ENCODE data around the gene DHRS7.
A peak's percentile ranks its signal among the peaks of the same experiment; 100 is the strongest.

Gene DHRS7

GRCh38 chr14:60164404-60164711 is 840 bp downstream of the DHRS7 start:
- Histone ChIP-seq H3K18ac (ENCODE audit: low read length) (no peak overlapping the region), H3K27me3 (ENCODE audit: insufficient read depth, low read length, poor library complexity) (no peaks in the 10 kb centered on the region), H3K4me2 (ENCODE audit: low read length) (peak overlapping the region; percentile 15), H3K79me1 (ENCODE audit: low read length) (no peaks in the 10 kb centered on the region), H3K4ac (ENCODE audit: low read depth, low read length) (no peak overlapping the region), H3K23ac (ENCODE audit: low read length) (no peak overlapping the region), H2AK5ac (ENCODE audit: low read length) (no peak overlapping the region), H2BK15ac (replicated peaks; ENCODE audit: low read depth) (no peak overlapping the region), H4K5ac (ENCODE audit: low read length) (no peak overlapping the region), H4K8ac (ENCODE audit: low read depth, low read length) (no peak overlapping the region), H3K9ac (ENCODE audit: low read length) (peak overlapping the region; percentile 84), H3K4me3 (ENCODE audit: low read length) (peak overlapping the region; percentile 79), H3K27ac (ENCODE audit: low read depth, low read length) (no peak overlapping the region), H3K36me3 (ENCODE audit: control insufficient read depth, insufficient read depth, low read length) (no peaks in the 10 kb centered on the region), H2BK120ac (ENCODE audit: low read depth, low read length) (no peak overlapping the region), H3K56ac (ENCODE audit: low read length) (no peak overlapping the region), H3K4me1 (ENCODE audit: control insufficient read depth, low read depth, low read length) (no peaks in the 10 kb centered on the region), H2BK5ac (ENCODE audit: low read length) (no peak overlapping the region), H3K79me2 (ENCODE audit: control insufficient read depth, insufficient read depth, low read length) (no peaks in the 10 kb centered on the region)
- no CpG with 5 or more reads among the region's 5 CpGs for WGBS (ENCODE audit: extremely low coverage, insufficient coverage, low lambda C conversion rate)
- no peak for DNase-seq

DNA sequence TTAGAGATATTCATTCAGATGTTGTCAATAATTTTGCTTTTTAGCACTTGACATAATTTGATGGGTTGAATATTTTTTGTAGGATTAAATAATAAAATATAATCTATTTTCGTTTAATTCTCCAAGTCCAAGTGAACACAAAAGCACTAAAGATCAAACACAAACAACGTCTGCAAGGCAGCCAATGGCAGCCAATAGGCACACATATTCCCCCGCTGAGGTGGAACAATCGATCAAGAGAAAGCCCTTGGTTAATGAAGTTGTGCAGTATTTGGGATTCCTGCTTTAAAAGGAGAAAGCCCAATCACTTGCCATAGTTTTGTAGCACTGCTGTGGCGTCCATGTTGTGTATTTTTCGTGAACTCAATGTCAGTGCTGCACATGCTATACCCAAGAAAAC is 1.5 kb downstream of the DHRS7 start:
- Histone ChIP-seq H4K8ac (ENCODE audit: low read depth, low read length) (no peak overlapping the region), H2BK15ac (replicated peaks; ENCODE audit: low read depth) (no peak overlapping the region), H3K27ac (ENCODE audit: low read depth, low read length) (no peak overlapping the region), H3K36me3 (ENCODE audit: control insufficient read depth, insufficient read depth, low read length) (no peaks in the 10 kb centered on the region), H3K79me1 (ENCODE audit: low read length) (peaks cover 1% of the 10 kb centered on the region), H3K56ac (ENCODE audit: low read length) (no peak overlapping the region), H2BK5ac (ENCODE audit: low read length) (no peak overlapping the region), H3K23ac (ENCODE audit: low read length) (no peak overlapping the region), H3K4me1 (ENCODE audit: control insufficient read depth, low read depth, low read length) (no peaks in the 10 kb centered on the region), H2AK5ac (ENCODE audit: low read length) (no peak overlapping the region), H3K18ac (ENCODE audit: low read length) (no peak overlapping the region), H3K9ac (ENCODE audit: low read length) (no peak overlapping the region), H3K27me3 (ENCODE audit: insufficient read depth, low read length, poor library complexity) (no peaks in the 10 kb centered on the region), H2BK120ac (ENCODE audit: low read depth, low read length) (no peak overlapping the region), H3K4me3 (ENCODE audit: low read length) (no peak overlapping the region), H3K4ac (ENCODE audit: low read depth, low read length) (no peak overlapping the region), H3K79me2 (ENCODE audit: control insufficient read depth, insufficient read depth, low read length) (no peaks in the 10 kb centered on the region), H3K4me2 (ENCODE audit: low read length) (no peak overlapping the region), H4K5ac (ENCODE audit: low read length) (no peak overlapping the region)
- no CpG with 5 or more reads among the region's 6 CpGs for WGBS (ENCODE audit: extremely low coverage, insufficient coverage, low lambda C conversion rate)
- DNase-seq = no peak

DNA sequence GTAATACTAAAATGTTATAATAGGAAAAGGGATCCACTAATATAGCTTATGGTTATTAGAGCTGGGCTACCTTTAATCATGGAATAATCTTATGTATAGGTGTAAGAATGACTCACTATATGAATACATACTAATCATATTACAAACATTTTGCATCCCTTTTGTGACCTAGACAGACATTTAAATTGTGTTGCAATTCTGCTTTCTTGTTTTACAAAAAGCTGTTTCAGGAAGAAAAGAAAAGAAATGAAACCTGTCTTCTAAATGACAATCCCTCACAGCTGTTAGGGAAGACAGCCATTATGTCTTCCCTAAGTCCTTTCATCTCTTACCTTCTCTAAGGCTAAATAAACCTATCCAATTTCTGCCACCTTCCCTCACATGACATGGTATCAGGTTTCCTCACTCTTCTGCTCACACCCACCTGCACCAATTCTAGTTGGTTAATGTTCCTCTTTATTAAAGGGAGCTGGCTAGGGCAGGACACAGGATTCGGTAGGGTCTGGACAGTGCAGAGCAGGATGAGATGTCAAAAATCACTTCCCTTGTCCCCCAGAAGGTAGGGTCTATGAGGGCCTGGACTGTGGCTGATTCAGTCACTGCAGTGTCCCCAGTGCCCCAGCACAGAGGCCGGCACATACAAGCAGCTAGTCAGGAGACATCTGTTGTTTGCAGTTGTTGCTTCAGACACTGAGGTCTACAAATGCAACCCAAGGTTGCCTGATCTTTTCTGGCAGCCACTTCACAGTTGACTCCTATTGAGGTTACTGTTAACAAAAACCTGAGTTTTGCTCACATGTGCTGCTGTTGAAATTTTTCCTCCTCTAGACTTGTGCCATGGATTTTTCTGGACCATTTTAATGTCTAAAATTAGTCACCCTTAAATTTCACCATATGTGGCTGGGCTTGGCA is 3.7 kb downstream of the DHRS7 start:
- H4K8ac ChIP-seq (ENCODE audit: low read depth, low read length) = no peak overlapping the region

DNA sequence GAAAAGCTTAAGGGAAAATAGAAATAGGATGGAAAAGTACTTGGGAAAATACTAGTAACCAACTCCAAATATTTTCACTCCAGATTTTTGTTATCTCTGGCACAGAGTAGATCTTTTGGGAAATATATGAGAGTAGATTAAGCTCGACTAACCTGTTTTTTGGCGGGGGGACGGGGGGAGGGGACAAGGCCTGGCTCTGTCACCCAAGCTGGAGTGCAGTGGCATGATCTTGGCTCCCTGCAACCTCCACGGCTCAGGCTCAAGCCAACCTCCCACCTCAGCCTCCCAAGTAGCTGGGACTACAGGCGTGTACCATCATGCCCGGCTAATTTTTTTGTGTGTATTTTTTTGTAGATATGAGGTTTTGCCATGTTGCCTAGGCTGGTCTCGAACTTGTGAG is 4.8 kb downstream of the DHRS7 start:
- H3K4me1 ChIP-seq (ENCODE audit: control insufficient read depth, low read depth, low read length) = no peaks in the 10 kb centered on the region
- no peak for DNase-seq
- no peak overlapping the region for H3K4me2 ChIP-seq (ENCODE audit: low read length)
- no peak overlapping the region for H3K9ac ChIP-seq (ENCODE audit: low read length)
- no CpG with 5 or more reads among the region's 7 CpGs for WGBS (ENCODE audit: extremely low coverage, insufficient coverage, low lambda C conversion rate)
- no peak overlapping the region for H3K4ac ChIP-seq (ENCODE audit: low read depth, low read length)
- H2AK5ac ChIP-seq (ENCODE audit: low read length) = no peak overlapping the region
- no peak overlapping the region for H4K8ac ChIP-seq (ENCODE audit: low read depth, low read length)
- H3K4me3 ChIP-seq (ENCODE audit: low read length) = no peak overlapping the region
- H2BK15ac ChIP-seq (replicated peaks; ENCODE audit: low read depth) = no peak overlapping the region
- no peaks in the 10 kb centered on the region for H3K27me3 ChIP-seq (ENCODE audit: insufficient read depth, low read length, poor library complexity)
- no peak overlapping the region for H3K56ac ChIP-seq (ENCODE audit: low read length)
- H3K79me2 ChIP-seq (ENCODE audit: control insufficient read depth, insufficient read depth, low read length) = no peaks in the 10 kb centered on the region
- no peak overlapping the region for H4K5ac ChIP-seq (ENCODE audit: low read length)
- no peak overlapping the region for H3K23ac ChIP-seq (ENCODE audit: low read length)
- H3K79me1 ChIP-seq (ENCODE audit: low read length) = peaks cover 1% of the 10 kb centered on the region
- H3K18ac ChIP-seq (ENCODE audit: low read length) = no peak overlapping the region
- no peaks in the 10 kb centered on the region for H3K36me3 ChIP-seq (ENCODE audit: control insufficient read depth, insufficient read depth, low read length)
- no peak overlapping the region for H2BK120ac ChIP-seq (ENCODE audit: low read depth, low read length)
- H2BK5ac ChIP-seq (ENCODE audit: low read length) = no peak overlapping the region
- H3K27ac ChIP-seq (ENCODE audit: low read depth, low read length) = no peak overlapping the region

More for the DNA sequence above, 3.7 kb downstream of the DHRS7 start:
- H3K4me2 ChIP-seq (ENCODE audit: low read length) = no peak overlapping the region
- no peak overlapping the region for H4K5ac ChIP-seq (ENCODE audit: low read length)
- H2BK5ac ChIP-seq (ENCODE audit: low read length) = no peak overlapping the region
- H3K4me1 ChIP-seq (ENCODE audit: control insufficient read depth, low read depth, low read length) = no peaks in the 10 kb centered on the region
- no peak overlapping the region for H2AK5ac ChIP-seq (ENCODE audit: low read length)
- H3K27me3 ChIP-seq (ENCODE audit: insufficient read depth, low read length, poor library complexity) = no peaks in the 10 kb centered on the region
- no peak overlapping the region for H2BK15ac ChIP-seq (replicated peaks; ENCODE audit: low read depth)
- H2BK120ac ChIP-seq (ENCODE audit: low read depth, low read length) = no peak overlapping the region
- no peaks in the 10 kb centered on the region for H3K36me3 ChIP-seq (ENCODE audit: control insufficient read depth, insufficient read depth, low read length)
- WGBS (ENCODE audit: extremely low coverage, insufficient coverage, low lambda C conversion rate) = no CpG with 5 or more reads among the region's 2 CpGs
- no peak overlapping the region for H3K9ac ChIP-seq (ENCODE audit: low read length)
- no peak overlapping the region for H3K4ac ChIP-seq (ENCODE audit: low read depth, low read length)
- no peak overlapping the region for H3K18ac ChIP-seq (ENCODE audit: low read length)
- H3K4me3 ChIP-seq (ENCODE audit: low read length) = no peak overlapping the region
- no peak for DNase-seq
- H3K23ac ChIP-seq (ENCODE audit: low read length) = no peak overlapping the region
- no peak overlapping the region for H3K27ac ChIP-seq (ENCODE audit: low read depth, low read length)
- H3K79me2 ChIP-seq (ENCODE audit: control insufficient read depth, insufficient read depth, low read length) = no peaks in the 10 kb centered on the region
- no peak overlapping the region for H3K56ac ChIP-seq (ENCODE audit: low read length)
- H3K79me1 ChIP-seq (ENCODE audit: low read length) = peaks cover 1% of the 10 kb centered on the region

DNA sequence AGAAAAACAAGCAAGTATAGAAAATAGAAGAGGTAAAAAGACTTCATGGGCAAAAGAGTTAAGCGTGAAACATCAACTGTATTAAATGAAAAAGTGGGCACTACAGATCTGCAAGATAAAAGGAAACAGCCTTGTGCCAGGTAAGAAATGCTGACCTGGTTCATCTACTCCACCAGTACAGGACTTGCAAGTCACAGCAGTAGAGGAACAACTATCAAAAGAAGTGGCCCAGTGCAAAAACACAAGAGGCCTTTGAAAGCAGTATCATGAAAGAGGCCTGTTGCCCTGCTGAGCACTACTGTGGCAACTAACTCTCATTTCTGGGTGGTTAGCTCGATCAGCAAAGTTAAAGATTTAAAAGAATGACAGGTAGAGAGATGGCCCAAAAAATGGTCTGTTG is 10.5 kb downstream of the DHRS7 start:
- no peaks in the 10 kb centered on the region for H3K4me1 ChIP-seq (ENCODE audit: control insufficient read depth, low read depth, low read length)
- no peak overlapping the region for H2BK5ac ChIP-seq (ENCODE audit: low read length)
- no peak overlapping the region for H3K27ac ChIP-seq (ENCODE audit: low read depth, low read length)
- no peak overlapping the region for H3K4me2 ChIP-seq (ENCODE audit: low read length)
- no peak overlapping the region for H2AK5ac ChIP-seq (ENCODE audit: low read length)
- WGBS (ENCODE audit: extremely low coverage, insufficient coverage, low lambda C conversion rate) = no CpG with 5 or more reads among the region's 2 CpGs
- no peak overlapping the region for H3K56ac ChIP-seq (ENCODE audit: low read length)
- DNase-seq = no peak
- no peaks in the 10 kb centered on the region for H3K36me3 ChIP-seq (ENCODE audit: control insufficient read depth, insufficient read depth, low read length)
- H3K9ac ChIP-seq (ENCODE audit: low read length) = no peak overlapping the region
- no peak overlapping the region for H4K5ac ChIP-seq (ENCODE audit: low read length)
- H3K79me2 ChIP-seq (ENCODE audit: control insufficient read depth, insufficient read depth, low read length) = no peaks in the 10 kb centered on the region
- H2BK15ac ChIP-seq (replicated peaks; ENCODE audit: low read depth) = no peak overlapping the region
- no peaks in the 10 kb centered on the region for H3K27me3 ChIP-seq (ENCODE audit: insufficient read depth, low read length, poor library complexity)
- peaks cover 1% of the 10 kb centered on the region for H3K79me1 ChIP-seq (ENCODE audit: low read length)
- H3K4me3 ChIP-seq (ENCODE audit: low read length) = no peak overlapping the region
- no peak overlapping the region for H2BK120ac ChIP-seq (ENCODE audit: low read depth, low read length)
- no peak overlapping the region for H4K8ac ChIP-seq (ENCODE audit: low read depth, low read length)
- no peak overlapping the region for H3K4ac ChIP-seq (ENCODE audit: low read depth, low read length)
- no peak overlapping the region for H3K23ac ChIP-seq (ENCODE audit: low read length)
- no peak overlapping the region for H3K18ac ChIP-seq (ENCODE audit: low read length)

GRCh38 chr14:60153991-60154390 is 11.2 kb downstream of the DHRS7 start:
- Histone ChIP-seq H3K18ac (ENCODE audit: low read length) (no peak overlapping the region), H4K5ac (ENCODE audit: low read length) (no peak overlapping the region), H2BK120ac (ENCODE audit: low read depth, low read length) (no peak overlapping the region), H3K9ac (ENCODE audit: low read length) (no peak overlapping the region), H3K4me1 (ENCODE audit: control insufficient read depth, low read depth, low read length) (no peaks in the 10 kb centered on the region), H3K36me3 (ENCODE audit: control insufficient read depth, insufficient read depth, low read length) (no peaks in the 10 kb centered on the region), H3K27ac (ENCODE audit: low read depth, low read length) (no peak overlapping the region), H3K79me1 (ENCODE audit: low read length) (peaks cover 1% of the 10 kb centered on the region), H3K27me3 (ENCODE audit: insufficient read depth, low read length, poor library complexity) (no peaks in the 10 kb centered on the region), H4K8ac (ENCODE audit: low read depth, low read length) (no peak overlapping the region), H3K23ac (ENCODE audit: low read length) (no peak overlapping the region), H2BK15ac (replicated peaks; ENCODE audit: low read depth) (no peak overlapping the region), H3K4ac (ENCODE audit: low read depth, low read length) (no peak overlapping the region), H2BK5ac (ENCODE audit: low read length) (no peak overlapping the region), H2AK5ac (ENCODE audit: low read length) (no peak overlapping the region), H3K56ac (ENCODE audit: low read length) (no peak overlapping the region), H3K4me2 (ENCODE audit: low read length) (no peak overlapping the region), H3K4me3 (ENCODE audit: low read length) (no peak overlapping the region), H3K79me2 (ENCODE audit: control insufficient read depth, insufficient read depth, low read length) (no peaks in the 10 kb centered on the region)
- no peak for DNase-seq
- WGBS (ENCODE audit: extremely low coverage, insufficient coverage, low lambda C conversion rate) = no CpG with 5 or more reads among the region's 3 CpGs

Measured in mesendoderm (in vitro differentiated cells).